ENCODE data around the gene RALB. TPM values are rescaled to one million over a fixed set of nuclear protein-coding genes. Genes with fewer than 3 reads are reported as not detected.

RALB gene
- total RNA-seq, 1 donor from 2014 or later, result 56.0 TPM

- DNase-seq (ENCODE audit: low read depth), result no peak
- no peak overlapping the region for H3K4me3 ChIP-seq (ENCODE audit: low read depth, low read length)
- TF ChIP-seq CTCF (conservative IDR thresholded peaks at IDR 0.05; ENCODE audit: low read depth, low read length), result no peak
These were observed 70.6 kb downstream of the RALB start for GRCh38 chr2:120323214-120323613.

- no peak for TF ChIP-seq CTCF (conservative IDR thresholded peaks at IDR 0.05; ENCODE audit: low read depth, low read length)
- DNase-seq (ENCODE audit: low read depth), result no peak
- H3K4me3 ChIP-seq (ENCODE audit: low read depth, low read length), result no peak overlapping the region
These were observed 71.3 kb downstream of the RALB start for GRCh38 chr2:120323807-120324399.

- DNase-seq (ENCODE audit: low read depth), result no peak
- no peak overlapping the region for H3K4me3 ChIP-seq (ENCODE audit: low read depth, low read length)
- TF ChIP-seq CTCF (conservative IDR thresholded peaks at IDR 0.05; ENCODE audit: low read depth, low read length), result no peak
These were observed 72.3 kb downstream of the RALB start for GRCh38 chr2:120324933-120325332.

- no peak for TF ChIP-seq CTCF (conservative IDR thresholded peaks at IDR 0.05; ENCODE audit: low read depth, low read length)
- no peak for DNase-seq (ENCODE audit: low read depth)
- H3K4me3 ChIP-seq (ENCODE audit: low read depth, low read length), result no peak overlapping the region
These were observed 73.4 kb downstream of the RALB start for GRCh38 chr2:120326066-120326465.

- TF ChIP-seq CTCF (conservative IDR thresholded peaks at IDR 0.05; ENCODE audit: low read depth, low read length), result no peak
- no peak for DNase-seq (ENCODE audit: low read depth)
- no peak overlapping the region for H3K4me3 ChIP-seq (ENCODE audit: low read depth, low read length)
These were observed 78.5 kb downstream of the RALB start for GRCh38 chr2:120330946-120331822.

- TF ChIP-seq CTCF (conservative IDR thresholded peaks at IDR 0.05; ENCODE audit: low read depth, low read length), result no peak
- H3K4me3 ChIP-seq (ENCODE audit: low read depth, low read length), result no peak overlapping the region
- DNase-seq (ENCODE audit: low read depth), result no peak
These were observed 79.3 kb downstream of the RALB start for GRCh38 chr2:120331903-120332302.
